Body of pancreas (tissue), 4 donors: ENCODE data around the gene LYSMD4. TPM values are rescaled to one million over a fixed set of nuclear protein-coding genes. Genes with fewer than 3 reads are reported as not detected.

Source experiments
- ATAC-seq: fragments of 150-250 bp; one replicate; pipeline ENCODE4 v1.9.1; 2016
- DNase-seq, 4 donors: peaks; one replicate each; pipeline ENCODE4 v3.0.0-alpha.2; 2019
- H3K27ac ChIP-seq, 4 donors: fragments of 200-600 bp; sonication (generic); 1 replicate in 3 of 4; 2 replicates in 1 of 4; pipeline versions ENCODE4 v1.5.1 to v1.6.1; 2016 to 2019; ENCODE audit warnings: mild to moderate bottlenecking in 1 of 4, mixed read lengths in 1 of 4, moderate library complexity in 1 of 4
- H3K27me3 ChIP-seq, 2 donors: fragments of 200-600 bp; sonication (generic); one replicate each; pipeline ENCODE4 v1.6.0; 2016; ENCODE audit warnings: mild to moderate bottlenecking in 1 of 2
- H3K36me3 ChIP-seq, 2 donors: fragments of 200-600 bp; sonication (generic); replicated peaks in 1 of 2; 2 replicates each; pipeline ENCODE4 v1.5.1; 2016; ENCODE audit warnings: low read depth in 2 of 2; ENCODE audit not compliant: insufficient read depth in 1 of 2
- H3K4me1 ChIP-seq: fragments of 200-600 bp; sonication (generic); one replicate; pipeline ENCODE4 v1.6.0; 2016
- H3K4me3 ChIP-seq, 2 donors: fragments of 200-600 bp; sonication (generic); 1 replicate in 1 of 2; 2 replicates in 1 of 2; pipeline ENCODE4 v1.5.1; 2016 to 2019
- H3K9me3 ChIP-seq, 3 donors: fragments of 200-600 bp; sonication (generic); 1 replicate in 2 of 3; 2 replicates in 1 of 3; pipeline ENCODE4 v1.5.1; 2016
- CTCF ChIP-seq, 7 experiments: fragments of 450-650 bp in 4 of 7; fragments of 200-600 bp in 3 of 7; sonication (generic) in 3 of 7; IDR thresholded peaks; one replicate each; pipeline ENCODE4 v1.5.1; 2016 to 2019; ENCODE audit warnings: antibody characterized with exemption in 7 of 7
- POLR2A ChIP-seq, 3 donors: fragments of 450-650 bp; IDR thresholded peaks; one replicate each; pipeline ENCODE4 v1.6.1; 2016; ENCODE audit warnings: antibody characterized with exemption in 3 of 3, mild to moderate bottlenecking in 2 of 3
- WGBS, 2 donors: methylation state at CpG; one replicate each; pipeline ENCODE4 v1.1.5; 2017; 5-methylcytosine and 5-hydroxymethylcytosine counted together
- intact Hi-C: fragments of 100-400 bp; cut with DNase I; formaldehyde crosslinking; loops from one replicate; pipeline ENCODE4 v1.15.1; 2023
- total RNA-seq, 2 donors: library from RNA; depleted of rRNA; stranded (reverse); fragments of >200 nt; gene quantifications; one replicate each; pipeline ENCODE4 v1.1.0, GENCODE V29; 2016

LYSMD4 gene
- total RNA-seq, 2 donors from 2014 or later, result 0.66 to 12.5 TPM

GRCh38 chr15:99692825-99693224 is 40.4 kb downstream of the LYSMD4 start:
- Histone ChIP-seq H3K27ac (no peak overlapping the region), H3K4me3 (no peak overlapping the region), H3K27me3 (no peaks in the 10 kb centered on the region), H3K9me3 (no peaks in the 10 kb centered on the region), H3K4me1 (no peaks in the 10 kb centered on the region), H3K36me3 (peaks cover 0 to 2% of the 10 kb centered on the region in 2 donors)
- intact Hi-C loops, result loop anchor here (10.0 kb wide), 1 partner anchor 118 kb away; no protein-coding TSS in a partner anchor
- TF ChIP-seq CTCF (IDR thresholded peaks at IDR 0.05) (no peak), POLR2A (IDR thresholded peaks at IDR 0.05) (no peak)
- WGBS, 2 donors, result 93 to 95% methylated on average over 3 of the region's 3 CpGs
- ATAC-seq (no peak), DNase-seq (peak in 1 of 4 donors; percentile 24)

GRCh38 chr15:99686290-99686689 is 46.9 kb downstream of the LYSMD4 start:
- ATAC-seq, result no peak
- WGBS, 2 donors, result 100% methylated on average over 1 of the region's 1 CpG

GRCh38 chr15:99683000-99683670 is 50.1 kb downstream of the LYSMD4 start:
- H3K27me3 ChIP-seq, result no peaks in the 10 kb centered on the region
- H3K27ac ChIP-seq, result no peak overlapping the region
- no peaks in the 10 kb centered on the region for H3K4me1 ChIP-seq
- DNase-seq (no peak), ATAC-seq (no peak)
- 84 to 88% methylated on average over 9 of the region's 9 CpGs for WGBS, 2 donors
- TF ChIP-seq CTCF (IDR thresholded peaks at IDR 0.05) (no peak), POLR2A (IDR thresholded peaks at IDR 0.05) (no peak)
- H3K36me3 ChIP-seq, result peaks cover 0 to 2% of the 10 kb centered on the region in 2 donors
- no peaks in the 10 kb centered on the region for H3K9me3 ChIP-seq
- intact Hi-C loops, result no loop called here
- H3K4me3 ChIP-seq, result no peak overlapping the region

More at GRCh38 chr15:99686290-99686689, 46.9 kb downstream of the LYSMD4 start:
- no peak for TF ChIP-seq POLR2A (IDR thresholded peaks at IDR 0.05)
- no peak for TF ChIP-seq CTCF (IDR thresholded peaks at IDR 0.05)
- intact Hi-C loops, result no loop called here
- no peak for DNase-seq
- Histone ChIP-seq H3K4me1 (no peaks in the 10 kb centered on the region), H3K4me3 (no peak overlapping the region), H3K27me3 (no peaks in the 10 kb centered on the region), H3K9me3 (no peaks in the 10 kb centered on the region), H3K36me3 (no peaks in the 10 kb centered on the region), H3K27ac (no peak overlapping the region)

- Histone ChIP-seq H3K4me1 (no peaks in the 10 kb centered on the region), H3K27ac (no peak overlapping the region), H3K9me3 (no peaks in the 10 kb centered on the region), H3K36me3 (peaks cover 0 to 2% of the 10 kb centered on the region in 2 donors), H3K27me3 (no peaks in the 10 kb centered on the region), H3K4me3 (no peak overlapping the region)
- intact Hi-C loops, result no loop called here
- 0 to 67% methylated on average over 1 of the region's 1 CpG for WGBS, 2 donors
- ATAC-seq, result no peak
- DNase-seq, result no peak
- TF ChIP-seq POLR2A (IDR thresholded peaks at IDR 0.05) (no peak), CTCF (IDR thresholded peaks at IDR 0.05) (no peak)
Observed at GRCh38 chr15:99682455-99682854, 50.8 kb downstream of the LYSMD4 start.

GRCh38 chr15:99681990-99682389 is 51.2 kb downstream of the LYSMD4 start:
- Histone ChIP-seq H3K4me3 (no peak overlapping the region), H3K27ac (no peak overlapping the region), H3K36me3 (peaks cover 0 to 2% of the 10 kb centered on the region in 2 donors), H3K4me1 (no peaks in the 10 kb centered on the region), H3K27me3 (no peaks in the 10 kb centered on the region), H3K9me3 (no peaks in the 10 kb centered on the region)
- intact Hi-C loops, result no loop called here
- no peak for ATAC-seq
- TF ChIP-seq CTCF (IDR thresholded peaks at IDR 0.05) (no peak), POLR2A (IDR thresholded peaks at IDR 0.05) (no peak)
- WGBS, 2 donors, result 91 to 95% methylated on average over 1 of the region's 1 CpG
- no peak for DNase-seq
